A549 (cell line): ENCODE results near the gene TGFBR3L. TPM values are rescaled to one million over a fixed set of nuclear protein-coding genes. Genes with fewer than 3 reads are reported as not detected.
A peak's percentile ranks its signal among the peaks of the same experiment; 100 is the strongest.

Source experiments
- ATAC-seq, 2 experiments: fragments of 200-7000 bp in 1 of 2; fragments of >200 bp in 1 of 2; cut with Nextera tagmentation in 1 of 2; cut with Tn5 transposase in 1 of 2; 3 replicates each; pipeline versions ENCODE4 v1.8.0 to v1.9.1; 2018 to 2020; ENCODE audit warnings: mild to moderate bottlenecking in 1 of 2, moderate library complexity in 1 of 2
- CTCF ChIA-PET: fragments of 300-600 bp; sonication (Branson Sonifier 250); formaldehyde crosslinking; extraction: SDS; loops from one replicate; lab custom pipeline; 2021; ENCODE audit warnings: antibody characterized with exemption, inconsistent platforms; lab: Yijun Ruan, JAX
- POLR2A ChIA-PET: fragments of 350-600 bp; formaldehyde crosslinking; extraction: SDS; loops from one replicate; lab custom pipeline; 2021; ENCODE audit warnings: antibody characterized with exemption, inconsistent platforms; lab: Yijun Ruan, JAX
- DNase-seq, 2 experiments: peaks; one replicate each; pipeline versions ENCODE4 v3.0.0 to v3.0.0-alpha.2; 2011 to 2016; ENCODE audit warnings: low read depth in 1 of 2, low spot score in 1 of 2
- FAIRE-seq: peaks from 2 replicates; lab custom pipeline; 2011; peaks lifted over from hg19 to GRCh38; lab: Jason Lieb, UNC
- H3K27ac ChIP-seq, 2 experiments: fragments of >200 bp; sonication (Bioruptor Twin); formaldehyde crosslinking; 3 replicates each; pipeline ENCODE4 v1.5.1; 2016 to 2017
- H3K4me1 ChIP-seq: fragments of >200 bp; sonication (Bioruptor Twin); formaldehyde crosslinking; 3 replicates; pipeline ENCODE4 v1.6.1; 2016
- H3K4me2 ChIP-seq: fragments of >200 bp; sonication (Bioruptor Twin); formaldehyde crosslinking; 3 replicates; pipeline ENCODE4 v1.6.1; 2016
- H3K4me3 ChIP-seq: fragments of >200 bp; sonication (Bioruptor Twin); formaldehyde crosslinking; 3 replicates; pipeline ENCODE4 v1.5.1; 2016
- H3K9me3 ChIP-seq: fragments of >200 bp; sonication (Bioruptor Twin); formaldehyde crosslinking; 3 replicates; pipeline ENCODE4 v1.6.1; 2016
- BCL3 ChIP-seq: fragments of >200 bp; sonication (Bioruptor Twin); formaldehyde crosslinking; IDR thresholded peaks from 3 replicates; pipeline ENCODE4 v1.6.1; 2016
- CHD2 ChIP-seq: fragments of 150-350 bp; IDR thresholded peaks from 2 replicates; pipeline ENCODE4 v1.6.1; 2014; ENCODE audit warnings: low read length; ENCODE audit not compliant: partially characterized antibody
- CHD4 ChIP-seq: fragments of 200-600 bp; sonication (generic); IDR thresholded peaks from 2 replicates; pipeline ENCODE4 v1.6.1; 2016; ENCODE audit warnings: antibody characterized with exemption, mild to moderate bottlenecking, borderline replicate concordance
- EHF ChIP-seq: fragments of 250-450 bp; sonication (Bioruptor Pico); IDR thresholded peaks from 2 replicates; pipeline ENCODE4 v1.5.0; 2020; ENCODE audit warnings: mild to moderate bottlenecking
- EHMT2 ChIP-seq: fragments of 200-600 bp; sonication (generic); IDR thresholded peaks from 2 replicates; pipeline ENCODE4 v1.6.1; 2016; ENCODE audit warnings: antibody characterized with exemption, low read depth, mild to moderate bottlenecking, moderate library complexity
- GATA3 ChIP-seq: IDR thresholded peaks from 2 replicates; pipeline ENCODE4 v1.6.1; 2012; ENCODE audit warnings: borderline replicate concordance
- JUN ChIP-seq, 2 experiments: fragments of >200 bp; sonication (Bioruptor Twin); formaldehyde crosslinking; IDR thresholded peaks; 2 replicates in 1 of 2; 3 replicates in 1 of 2; pipeline ENCODE4 v1.6.1; 2016 to 2017
- JUNB ChIP-seq: fragments of >200 bp; sonication (Bioruptor Twin); formaldehyde crosslinking; IDR thresholded peaks from 2 replicates; pipeline ENCODE4 v1.6.1; 2016
- RCOR1 ChIP-seq: fragments of 150-350 bp; IDR thresholded peaks from 2 replicates; pipeline ENCODE4 v1.6.1; 2014; ENCODE audit warnings: antibody characterized with exemption, low read length, low read depth
- REST ChIP-seq: fragments of 200-600 bp; sonication (generic); IDR thresholded peaks from 2 replicates; pipeline ENCODE4 v1.6.1; 2016; ENCODE audit warnings: antibody characterized with exemption, mild to moderate bottlenecking, moderate library complexity
- TP53 ChIP-seq: fragments of 250-450 bp; sonication (Bioruptor Pico); IDR thresholded peaks from 2 replicates; pipeline ENCODE4 v1.5.0; 2021; ENCODE audit warnings: mild to moderate bottlenecking, moderate library complexity
- ZC3H11A ChIP-seq: fragments of 450-650 bp; IDR thresholded peaks from 2 replicates; pipeline ENCODE4 v1.6.1; 2014; ENCODE audit warnings: antibody characterized with exemption, mild to moderate bottlenecking
- WGBS: methylation state at CpG from one replicate; pipeline ENCODE4 v1.1.6; 2017; ENCODE audit errors: missing lambda C conversion rate; 5-methylcytosine and 5-hydroxymethylcytosine counted together
- polyA plus RNA-seq, 4 experiments: library from polyadenylated mRNA; depleted of rRNA in 3 of 4; stranded (reverse); fragments of >200 nt; fragmentation: RNase III in 1 of 4; extraction: RNeasy Plus Mini Kit Qiagen cat#74134 plus additional on column Dnase treatment in 1 of 4; gene quantifications; 2 replicates in 3 of 4; 3 replicates in 1 of 4; pipeline ENCODE4 v1.2.3, GENCODE V29; 2011 to 2017

The TGFBR3L gene
- polyA plus RNA-seq, 2 of the 4 experiments (the other 2 are of a cell fraction): 0.21 to 1.2 TPM

- peak; percentile 45 for TF ChIP-seq REST
Observed at GRCh38 chr19:7919610-7920518, 5.2 kb downstream of the TGFBR3L start, which contains the start of gene SNAPC2 (continued).

GRCh38 chr19:7920519-7921301 lies 6.1 kb downstream of the TGFBR3L start:
- peak overlapping the region; percentile 95 to 96 for H3K27ac ChIP-seq
- WGBS: 9% methylated on average over 16 of the region's 62 CpGs
- ATAC-seq: peak; percentile 4 to 48
- no peak for FAIRE-seq
- POLR2A ChIA-PET: interaction anchor here (1.1 to 2.0 kb wide), 6 partner anchors 12 to 52 kb away, joined by 3 to 17 read pairs (median 8); partner anchors contain the start of genes MAP2K7 and TIMM44
- peak overlapping the region; percentile 72 for H3K4me3 ChIP-seq
- peaks cover 19% of the 10 kb centered on the region for H3K4me1 ChIP-seq
- H3K4me2 ChIP-seq: peak overlapping the region; percentile 99
- DNase-seq: peak; percentile 41 to 96
- no peak for TF ChIP-seq EHMT2
- no peak for TF ChIP-seq ZC3H11A
- TF ChIP-seq JUN (IDR thresholded peaks at IDR 0.05): peak in 1 of 2 experiments; percentile 4; a peak in 1 of 5 replicates
- no peak for TF ChIP-seq RCOR1
- TF ChIP-seq CHD2: no peak
- TF ChIP-seq GATA3: no peak
- H3K9me3 ChIP-seq: no peaks in the 10 kb centered on the region
- CTCF ChIA-PET: interaction anchor here (1.3 to 2.7 kb wide), 5 partner anchors 9 to 68 kb away, joined by 4 to 10 read pairs (median 7); partner anchors contain the start of gene TIMM44

GRCh38 chr19:7921302-7921966 lies 6.8 kb downstream of the TGFBR3L start:
- Histone ChIP-seq H3K4me3 (peak overlapping the region; percentile 42), H3K27ac (peak overlapping the region in 1 of 2 experiments; percentile 57; a peak in 2 of 6 replicates), H3K4me1 (peaks cover 20% of the 10 kb centered on the region), H3K9me3 (no peaks in the 10 kb centered on the region), H3K4me2 (peak overlapping the region; percentile 89)
- ChIA-PET CTCF (interaction anchor here (1.5 to 2.7 kb wide), 3 partner anchors 8 to 69 kb away, joined by 6 to 8 read pairs (median 7); no protein-coding TSS in a partner anchor), POLR2A (no interaction called here)
- 80% methylated on average over 15 of the region's 17 CpGs for WGBS
- DNase-seq: no peak
- no peak for ATAC-seq
- FAIRE-seq: no peak
- TF ChIP-seq EHF (CRISPR knock-in tag) (no peak), BCL3 (no peak), JUNB (no peak), CHD4 (no peak), TP53 (CRISPR knock-in tag) (no peak)
